B cell (primary cell): ENCODE results near the gene AGTRAP. TPM values are rescaled to one million over a fixed set of nuclear protein-coding genes. Genes with fewer than 3 reads are reported as not detected.

ENCODE experiments used
- ATAC-seq: fragments of 200-7000 bp; cut with Tn5 transposase; one replicate; pipeline ENCODE4 v1.10.0; 2021; ENCODE audit warnings: low read depth, mild to moderate bottlenecking, moderate number of reproducible peaks, moderate library complexity
- CTCF ChIA-PET: fragments of 350-600 bp; sonication (Branson Sonifier 250); formaldehyde crosslinking; loops from one replicate; lab custom pipeline; 2021; ENCODE audit warnings: antibody characterized with exemption, inconsistent platforms; lab: Charles Lee
- POLR2A ChIA-PET: fragments of 350-600 bp; sonication (Branson Sonifier 250); formaldehyde crosslinking; loops from one replicate; lab custom pipeline; 2021; ENCODE audit warnings: antibody characterized with exemption; lab: Charles Lee
- DNase-seq: peaks from one replicate; pipeline ENCODE4 v3.0.0; 2013
- H2AFZ ChIP-seq: 2 replicates; pipeline ENCODE4 v1.6.1; 2012; ENCODE audit warnings: mild to moderate bottlenecking, low read depth, low read length; ENCODE audit not compliant: insufficient read depth, poor library complexity, severe bottlenecking
- H3K27ac ChIP-seq, 2 donors: 1 replicate in 1 of 2; 2 replicates in 1 of 2; pipeline ENCODE4 v1.5.1; 2012 to 2013; ENCODE audit warnings: low read length in 2 of 2, mild to moderate bottlenecking in 2 of 2, moderate library complexity in 1 of 2
- H3K27me3 ChIP-seq, 4 experiments: fragments of 200-600 bp in 1 of 4; sonication (generic) in 1 of 4; replicated peaks in 1 of 4; 1 replicate in 2 of 4; 2 replicates in 2 of 4; pipeline versions ENCODE4 v1.6.1 to v1.7.0; 2013 to 2016; ENCODE audit warnings: low read length in 3 of 4, mild to moderate bottlenecking in 2 of 4, mixed read lengths in 1 of 4, moderate library complexity in 1 of 4; ENCODE audit not compliant: insufficient read depth in 4 of 4, control insufficient read depth in 3 of 4; ENCODE audit errors: control extremely low read depth in 1 of 4
- H3K36me3 ChIP-seq, 2 experiments: replicated peaks in 1 of 2; 1 replicate in 1 of 2; 2 replicates in 1 of 2; pipeline versions ENCODE4 v1.6.1 to v1.7.1; 2013; ENCODE audit warnings: low read length in 1 of 2; ENCODE audit not compliant: insufficient read depth in 2 of 2, control insufficient read depth in 1 of 2; ENCODE audit errors: control extremely low read depth in 1 of 2, extremely low read depth in 1 of 2
- H3K4me1 ChIP-seq, 2 donors: fragments of 200-600 bp in 1 of 2; sonication (generic) in 1 of 2; 1 replicate in 1 of 2; 2 replicates in 1 of 2; pipeline versions ENCODE4 v1.5.1 to v1.6.1; 2013 to 2017; ENCODE audit warnings: low read length in 2 of 2; ENCODE audit not compliant: control insufficient read depth in 2 of 2, insufficient read depth in 2 of 2
- H3K4me2 ChIP-seq: replicated peaks from 2 replicates; pipeline ENCODE3; 2012; ENCODE audit warnings: mild to moderate bottlenecking, low read depth, low read length; ENCODE audit not compliant: poor library complexity, severe bottlenecking
- H3K4me3 ChIP-seq, 5 experiments: fragments of 200-600 bp in 1 of 5; sonication (generic) in 1 of 5; 1 replicate in 3 of 5; 2 replicates in 2 of 5; pipeline versions ENCODE4 v1.5.1 to v1.7.0; 2011 to 2016; ENCODE audit warnings: low read length in 4 of 5, mild to moderate bottlenecking in 4 of 5, low read depth in 2 of 5, control low read depth in 1 of 5, moderate library complexity in 1 of 5; ENCODE audit not compliant: insufficient read depth in 1 of 5; ENCODE audit errors: control extremely low read depth in 1 of 5, extremely low read depth in 1 of 5
- H3K79me2 ChIP-seq: fragments of 200-600 bp; sonication (generic); one replicate; pipeline ENCODE4 v1.6.0; 2016; ENCODE audit warnings: low read length; ENCODE audit not compliant: control insufficient read depth, insufficient read depth
- H3K9ac ChIP-seq: fragments of 200-600 bp; sonication (generic); 2 replicates; pipeline ENCODE4 v1.6.1; 2017; ENCODE audit warnings: mild to moderate bottlenecking, low read length, moderate library complexity
- H3K9me3 ChIP-seq, 3 donors: one replicate each; pipeline versions ENCODE4 v1.6.1 to v1.7.1; 2013; ENCODE audit warnings: low read length in 2 of 3; ENCODE audit not compliant: control insufficient read depth in 2 of 3, insufficient read depth in 1 of 3; ENCODE audit errors: control extremely low read depth in 1 of 3
- H4K20me1 ChIP-seq: 2 replicates; pipeline ENCODE4 v1.6.0; 2012; ENCODE audit warnings: mild to moderate bottlenecking, low read length; ENCODE audit not compliant: insufficient read depth, control insufficient read depth, poor library complexity, severe bottlenecking
- H3K27ac Mint-ChIP-seq: one replicate; pipeline ENCODE4 v1.8.0; 2021; ENCODE audit warnings: mixed read lengths
- H3K27me3 Mint-ChIP-seq: one replicate; pipeline ENCODE4 v1.8.0; 2021; ENCODE audit warnings: mixed read lengths
- H3K4me1 Mint-ChIP-seq: one replicate; pipeline ENCODE4 v1.8.0; 2021; ENCODE audit warnings: mixed read lengths
- H3K4me3 Mint-ChIP-seq: one replicate; pipeline ENCODE4 v1.8.0; 2021; ENCODE audit warnings: mixed read lengths
- H3K9me3 Mint-ChIP-seq: one replicate; pipeline ENCODE4 v1.8.0; 2022; ENCODE audit warnings: mixed read lengths; ENCODE audit not compliant: insufficient read depth
- CTCF ChIP-seq: fragments of 200-600 bp; IDR thresholded peaks from one replicate; pipeline ENCODE4 v1.8.0; 2022; ENCODE audit warnings: antibody characterized with exemption, mild to moderate bottlenecking
- EZH2 ChIP-seq: IDR thresholded peaks from 2 replicates; pipeline ENCODE4 v1.6.1; 2012; ENCODE audit warnings: borderline replicate concordance, low read depth, mild to moderate bottlenecking, moderate library complexity, low read length; ENCODE audit not compliant: insufficient read depth, poor library complexity, severe bottlenecking
- WGBS: methylation state at CpG from one replicate; pipeline ENCODE4 v1.1.5; 2013; ENCODE audit warnings: missing lambda C conversion rate; ENCODE audit not compliant: insufficient coverage; 5-methylcytosine and 5-hydroxymethylcytosine counted together
- intact Hi-C: fragments of 100-400 bp; cut with micrococcal nuclease; formaldehyde crosslinking; loops from one replicate; pipeline ENCODE4 v1.10.0; 2022
- polyA plus RNA-seq: library from polyadenylated mRNA; depleted of rRNA; stranded (reverse); fragments of >200 nt; gene quantifications from 2 replicates; pipeline ENCODE4 v1.2.3, GENCODE V29; 2012
- total RNA-seq, 2 donors: library from RNA; stranded (reverse); fragments of 120-200 nt in 1 of 2; gene quantifications; 1 replicate in 1 of 2; 2 replicates in 1 of 2; pipeline versions ENCODE4 v1.2.3 to v1.2.4, GENCODE V29; 2013 to 2022

The AGTRAP gene
- total and polyA plus RNA-seq, 2 donors (not counting 1 experiment from before 2014, with no cell fraction given) = 18.3 to 44.9 TPM

DNA sequence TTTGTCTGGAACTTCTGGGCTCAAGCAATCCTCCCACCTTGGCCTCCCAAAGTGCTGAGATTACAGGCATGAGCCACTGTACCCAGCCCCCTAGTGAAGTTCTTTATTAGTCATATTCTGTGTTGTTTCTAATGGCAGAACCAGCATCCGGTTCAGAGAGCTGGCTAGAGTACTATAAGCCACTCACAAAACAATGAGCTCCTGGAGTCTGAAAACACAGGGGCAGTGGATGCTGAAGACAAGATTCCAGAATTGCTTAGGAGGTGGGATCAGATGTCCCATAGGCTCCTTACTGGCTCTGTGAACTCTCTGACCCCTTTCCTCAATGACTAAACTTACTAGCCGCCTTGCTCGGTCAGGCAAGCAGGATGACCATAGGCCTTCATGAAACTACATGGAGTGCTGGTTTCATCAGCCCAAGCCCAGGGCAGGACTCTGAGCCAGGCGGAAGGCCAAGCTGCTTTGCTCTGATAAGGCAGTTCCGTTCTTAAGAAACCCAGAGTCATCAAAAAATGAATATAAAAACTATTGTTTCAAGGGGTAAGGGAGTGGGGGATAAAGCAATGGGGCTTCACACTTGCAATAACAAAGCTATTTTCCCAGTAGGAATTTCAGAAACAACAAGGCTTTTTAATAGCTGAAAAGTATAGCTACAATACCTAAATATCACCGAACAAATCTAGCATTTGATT lies 61.7 kb downstream of the AGTRAP start:
- Mint-ChIP-seq H3K4me3 (no peak overlapping the region), H3K9me3 (no peaks in the 10 kb centered on the region), H3K27ac (no peak overlapping the region), H3K4me1 (peaks cover 13% of the 10 kb centered on the region), H3K27me3 (no peaks in the 10 kb centered on the region)
- intact Hi-C loops = no loop called here
- ATAC-seq (no peak), DNase-seq (no peak)
- Histone ChIP-seq H3K4me1 (peaks cover 9 to 13% of the 10 kb centered on the region in 2 donors), H3K36me3 (peaks cover 0 to 69% of the 10 kb centered on the region in 2 experiments), H3K79me2 (peaks cover 47% of the 10 kb centered on the region), H4K20me1 (peaks cover 43% of the 10 kb centered on the region), H3K27me3 (no peaks in the 10 kb centered on the region), H3K9ac (no peak overlapping the region), H3K4me2 (no peak overlapping the region), H2AFZ (no peak overlapping the region), H3K9me3 (no peaks in the 10 kb centered on the region), H3K27ac (no peak overlapping the region), H3K4me3 (no peak overlapping the region)
- no peak for TF ChIP-seq CTCF
- TF ChIP-seq EZH2 = no peak
- POLR2A ChIA-PET = no interaction called here
- CTCF ChIA-PET = interaction anchor here (0.6 to 2.2 kb wide), 4 partner anchors 10 to 41 kb away, joined by 3 to 8 read pairs (median 4); no protein-coding TSS in a partner anchor
- WGBS = 84% methylated on average over 2 of the region's 6 CpGs

DNA sequence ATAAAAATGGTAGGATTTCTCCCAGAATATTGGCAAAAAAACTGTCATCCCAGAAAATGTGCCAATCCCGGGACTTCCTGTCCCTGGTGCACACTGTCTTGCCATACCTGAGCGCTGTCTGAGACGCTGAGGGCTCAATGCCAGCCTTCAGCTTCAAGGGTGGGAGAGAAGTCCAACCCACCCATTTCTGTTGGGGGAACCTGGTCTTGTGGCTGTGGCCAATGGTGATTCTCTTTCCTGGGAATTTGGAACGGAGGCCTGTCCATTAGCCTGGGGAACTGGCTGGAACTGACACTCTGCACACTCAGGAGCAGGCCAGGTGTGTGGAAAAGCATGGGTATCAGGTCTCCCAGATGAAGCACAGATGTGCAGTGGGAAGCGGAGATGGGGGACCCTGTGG lies 63.2 kb downstream of the AGTRAP start:
- no peak overlapping the region for H3K9ac ChIP-seq
- H3K36me3 ChIP-seq = peaks cover 0 to 59% of the 10 kb centered on the region in 2 experiments

More for the DNA sequence above, 63.2 kb downstream of the AGTRAP start:
- H3K27ac Mint-ChIP-seq = no peak overlapping the region
- H3K9me3 Mint-ChIP-seq = no peaks in the 10 kb centered on the region
- TF ChIP-seq EZH2 (no peak), CTCF (no peak)
- CTCF ChIA-PET = interaction anchor here (1.6 to 2.2 kb wide), 2 partner anchors 12 to 39 kb away, joined by 4 to 8 read pairs; no protein-coding TSS in a partner anchor
- Histone ChIP-seq H3K27me3 (no peaks in the 10 kb centered on the region), H3K4me2 (no peak overlapping the region), H3K9me3 (no peaks in the 10 kb centered on the region), H2AFZ (no peak overlapping the region), H3K4me1 (peaks cover 21 to 27% of the 10 kb centered on the region in 2 donors), H4K20me1 (peaks cover 48% of the 10 kb centered on the region), H3K27ac (no peak overlapping the region), H3K4me3 (no peak overlapping the region), H3K79me2 (peaks cover 61% of the 10 kb centered on the region)
- peaks cover 26% of the 10 kb centered on the region for H3K4me1 Mint-ChIP-seq
- no peaks in the 10 kb centered on the region for H3K27me3 Mint-ChIP-seq
- POLR2A ChIA-PET = no interaction called here
- no peak for DNase-seq
- WGBS = 98% methylated on average over 5 of the region's 5 CpGs
- ATAC-seq = no peak
- no peak overlapping the region for H3K4me3 Mint-ChIP-seq
- intact Hi-C loops = no loop called here
